Activated T-cell treated with anti-CD3 and anti-CD28 coated beads for 1 hour (primary cell): ENCODE results near the gene TIPARP.
"Not testable (repeated sequence)": the region's sequence is repeated elsewhere in the genome, so short reads cannot be mapped to it uniquely, and the experiment has no call there.

Experiments used
- DNase-seq: peaks from one replicate; pipeline ENCODE4 v3.0.0-alpha.2; 2020; ENCODE audit warnings: low read depth

Gene TIPARP

GRCh38 chr3:156676768-156677479, 2.5 kb downstream of the TIPARP start:
- DNase-seq, result no peak

DNA sequence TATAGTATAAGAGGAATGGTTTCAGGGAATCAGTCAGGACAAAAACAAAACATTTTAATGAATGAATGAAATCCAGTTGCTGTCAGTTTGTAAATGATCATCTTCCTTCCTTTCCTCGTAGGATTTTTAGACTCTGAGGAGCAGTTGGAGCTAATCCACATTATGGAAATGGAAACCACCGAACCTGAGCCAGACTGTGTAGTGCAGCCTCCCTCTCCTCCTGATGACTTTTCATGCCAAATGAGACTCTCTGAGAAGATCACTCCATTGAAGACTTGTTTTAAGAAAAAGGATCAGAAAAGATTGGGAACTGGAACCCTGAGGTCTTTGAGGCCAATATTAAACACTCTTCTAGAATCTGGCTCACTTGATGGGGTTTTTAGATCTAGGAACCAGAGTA, 3.1 kb downstream of the TIPARP start:
- no peak for DNase-seq

- DNase-seq, result no peak
Measured at GRCh38 chr3:156678197-156678596, 3.8 kb downstream of the TIPARP start.

DNA sequence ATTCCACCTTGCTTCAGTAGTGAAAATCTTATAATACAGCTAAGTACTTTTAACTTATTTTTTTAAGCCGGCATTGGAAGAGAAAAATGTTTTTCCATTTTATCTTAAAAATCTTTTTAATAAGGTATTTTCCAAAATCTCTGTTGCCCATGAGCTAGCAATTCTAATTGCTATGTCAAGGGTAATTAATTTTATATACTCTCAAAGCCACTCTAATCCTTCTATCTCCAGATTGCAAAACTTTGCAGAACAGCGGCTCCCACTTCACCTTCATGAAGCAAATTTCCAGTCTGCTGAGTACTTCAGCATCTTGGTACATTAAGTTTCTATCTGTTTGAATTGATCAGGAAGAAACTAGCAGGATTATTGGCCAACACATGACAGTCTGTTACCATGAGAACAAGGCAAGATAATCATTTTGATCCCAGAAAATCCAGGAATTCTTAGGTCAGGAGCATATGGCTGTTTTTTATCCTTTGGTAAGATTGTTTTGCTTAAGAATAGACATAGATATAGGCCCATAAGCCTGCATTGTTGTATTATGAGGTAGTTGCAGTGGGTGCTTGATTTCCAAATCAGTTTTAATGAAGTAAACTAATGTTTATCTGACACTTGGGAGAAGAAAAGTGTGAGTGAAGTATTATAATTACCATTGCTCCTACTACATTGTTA, 6.0 kb downstream of the TIPARP start:
- DNase-seq, result no peak

DNA sequence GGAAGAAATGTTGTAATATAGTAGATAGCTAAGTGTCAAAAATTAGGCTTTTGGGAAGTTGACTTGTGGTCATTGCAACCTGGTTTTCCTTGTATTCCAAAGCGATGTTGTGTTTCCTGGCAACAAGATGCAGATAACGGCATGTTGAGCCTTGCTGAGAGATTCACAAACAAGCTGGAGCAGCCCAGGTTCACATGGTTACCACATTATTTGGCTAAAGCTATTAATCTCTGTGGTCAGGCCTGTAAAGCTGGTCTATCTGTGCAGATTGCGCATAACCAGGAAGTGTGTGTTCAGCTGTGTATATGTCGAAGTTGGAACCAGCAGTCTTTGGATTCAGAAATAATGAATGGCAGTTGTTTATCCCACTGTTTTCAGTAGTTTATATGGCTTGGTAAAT, 6.6 kb downstream of the TIPARP start:
- DNase-seq, result no peak

DNA sequence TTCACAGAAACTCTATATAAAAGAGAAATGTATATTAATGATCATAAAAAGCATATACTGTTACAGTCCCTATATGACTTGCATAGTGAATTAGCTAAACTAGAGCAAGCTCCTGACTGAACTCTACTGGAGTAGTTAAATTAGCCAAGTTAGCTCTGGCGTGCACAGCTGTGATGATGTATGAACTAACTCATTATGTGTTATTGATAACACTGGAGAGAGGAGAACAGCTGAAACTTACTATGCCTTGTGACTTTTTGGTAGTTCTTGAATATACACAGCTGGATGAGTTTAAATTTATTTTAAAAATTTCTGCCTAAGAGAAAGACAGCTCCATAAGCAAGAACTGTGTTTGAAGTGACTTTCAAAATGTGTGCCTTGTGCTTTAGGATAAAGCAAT, 8.1 kb downstream of the TIPARP start:
- DNase-seq, result no peak

GRCh38 chr3:156682963-156683362, 8.6 kb downstream of the TIPARP start:
- DNase-seq, result no peak

DNA sequence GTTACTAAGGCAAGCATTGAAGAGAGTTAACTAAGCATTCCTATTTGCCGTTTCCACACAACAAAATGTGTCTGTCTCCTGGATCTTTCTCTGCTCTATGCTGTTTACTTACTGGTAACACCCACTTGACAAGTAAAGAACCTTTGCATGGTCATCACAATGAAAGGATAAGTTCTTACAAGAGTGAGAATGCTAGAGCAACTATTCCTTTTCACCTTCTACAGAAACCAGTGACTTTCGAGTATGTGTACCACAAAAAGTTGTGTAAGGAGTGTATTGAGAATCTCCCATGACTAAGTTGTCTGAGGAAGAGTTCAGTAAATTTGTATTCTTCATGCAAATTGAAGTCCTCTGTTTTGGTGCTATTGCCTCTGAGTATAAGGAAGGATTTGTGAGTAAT, 10.8 kb downstream of the TIPARP start:
- DNase-seq, result no peak

GRCh38 chr3:156685752-156686151, 11.4 kb downstream of the TIPARP start:
- no peak for DNase-seq

- no peak for DNase-seq
Measured at GRCh38 chr3:156687023-156687422, 12.6 kb downstream of the TIPARP start.

DNA sequence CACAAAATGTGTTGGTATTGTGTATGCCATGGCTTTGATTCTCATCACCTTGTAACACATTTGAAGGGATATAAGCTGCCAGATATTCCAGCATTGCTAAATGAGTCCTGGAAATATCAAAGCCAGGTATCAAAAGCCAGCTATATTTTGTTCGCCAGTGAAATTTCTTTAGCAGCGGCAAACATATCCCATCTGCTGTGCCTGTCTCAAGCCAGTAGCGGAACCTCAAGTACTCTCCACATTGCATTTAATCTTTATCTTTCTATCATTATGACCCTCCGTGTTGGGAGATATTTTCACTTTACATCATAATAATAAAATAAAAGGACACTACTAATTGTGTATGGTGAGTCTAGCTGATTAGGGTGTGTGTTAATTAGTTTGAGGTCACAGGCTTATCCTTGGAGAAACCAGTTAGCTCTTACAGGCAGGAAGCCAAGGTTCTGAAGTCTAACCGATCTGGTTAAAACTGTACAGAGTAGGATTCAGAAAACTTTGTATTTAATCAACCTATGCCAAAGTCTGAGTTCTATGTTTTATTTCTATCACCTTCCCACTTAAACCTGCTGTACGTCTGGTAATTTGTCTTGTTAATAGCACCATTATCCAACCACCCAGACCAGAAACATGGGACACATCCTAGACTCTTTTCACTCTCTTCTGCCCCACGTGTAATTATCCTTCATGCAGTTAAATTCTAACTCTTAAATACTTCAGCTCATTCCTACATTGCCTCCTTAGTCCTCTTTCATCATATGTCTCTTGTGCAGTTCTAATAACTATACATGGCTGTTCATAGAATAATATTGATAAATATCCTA, 14.5 kb downstream of the TIPARP start:
- DNase-seq, result no peak

- no peak for DNase-seq
Measured at GRCh38 chr3:156689608-156690007, 15.2 kb downstream of the TIPARP start.

DNA sequence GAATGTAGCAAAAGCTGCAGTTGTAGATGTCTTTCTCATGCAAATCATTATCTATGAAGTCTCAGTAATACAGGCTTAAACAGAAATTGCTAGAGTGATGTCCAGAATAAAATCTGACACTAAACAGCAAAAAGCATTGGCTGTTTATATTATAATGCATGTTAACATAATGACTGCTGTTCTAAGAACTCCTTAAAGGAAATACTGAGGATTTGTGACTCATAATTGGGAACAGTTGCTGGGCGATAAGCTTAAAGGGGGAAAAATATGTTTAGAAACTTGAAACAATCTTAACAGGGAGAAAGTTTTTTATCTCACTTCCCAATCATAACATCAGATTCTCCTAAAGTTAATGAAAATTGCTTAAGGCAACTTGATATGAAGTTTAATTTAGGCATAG, 17.5 kb downstream of the TIPARP start:
- no peak for DNase-seq

DNA sequence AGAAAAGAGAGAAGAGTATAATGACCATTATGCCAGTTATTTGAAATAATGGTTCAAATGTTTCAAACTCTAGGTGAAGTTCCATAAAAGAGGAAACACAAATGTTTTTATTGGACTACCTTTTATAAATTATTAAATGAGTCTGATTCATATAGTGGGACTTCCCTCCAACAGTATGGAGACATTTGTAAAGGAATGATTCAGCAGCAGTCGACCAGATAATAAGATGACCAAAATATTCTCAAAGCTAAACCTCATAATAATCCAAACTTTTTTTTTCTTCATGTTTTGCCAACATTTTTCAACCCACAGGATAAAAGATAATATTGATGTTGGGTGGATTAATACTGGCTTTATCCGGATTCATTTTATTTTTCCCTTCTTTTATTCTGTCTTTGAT, 18.8 kb downstream of the TIPARP start:
- no peak for DNase-seq

DNA sequence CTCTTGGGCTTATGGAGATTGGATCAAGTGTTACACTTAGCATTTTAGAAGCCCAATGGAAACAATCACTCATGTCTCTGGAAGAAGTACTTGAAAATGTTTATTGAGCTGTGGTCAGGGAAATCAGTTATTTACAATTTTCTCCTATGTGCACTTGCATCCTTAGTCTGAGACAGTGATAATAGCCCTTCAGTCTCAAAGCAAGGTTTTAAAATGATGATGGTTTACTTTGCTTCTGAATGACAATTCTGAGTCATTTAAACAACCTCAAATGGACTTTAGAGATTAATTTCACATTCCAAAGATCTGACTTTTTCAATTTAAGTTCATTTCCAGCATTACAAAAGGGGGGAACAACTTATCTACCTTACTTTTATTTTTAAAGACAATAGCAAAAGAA, 20.1 kb downstream of the TIPARP start:
- no peak for DNase-seq

GRCh38 chr3:156702367-156702766, 28.0 kb downstream of the TIPARP start:
- DNase-seq, result no peak

GRCh38 chr3:156704370-156705036, 30.1 kb downstream of the TIPARP start:
- no peak for DNase-seq

GRCh38 chr3:156705761-156706616, 31.6 kb downstream of the TIPARP start:
- no peak for DNase-seq

- no peak for DNase-seq
Measured at GRCh38 chr3:156707588-156707987, 33.2 kb downstream of the TIPARP start.

- no peak for DNase-seq
Measured at GRCh38 chr3:156710429-156710828, 36.0 kb downstream of the TIPARP start.

DNA sequence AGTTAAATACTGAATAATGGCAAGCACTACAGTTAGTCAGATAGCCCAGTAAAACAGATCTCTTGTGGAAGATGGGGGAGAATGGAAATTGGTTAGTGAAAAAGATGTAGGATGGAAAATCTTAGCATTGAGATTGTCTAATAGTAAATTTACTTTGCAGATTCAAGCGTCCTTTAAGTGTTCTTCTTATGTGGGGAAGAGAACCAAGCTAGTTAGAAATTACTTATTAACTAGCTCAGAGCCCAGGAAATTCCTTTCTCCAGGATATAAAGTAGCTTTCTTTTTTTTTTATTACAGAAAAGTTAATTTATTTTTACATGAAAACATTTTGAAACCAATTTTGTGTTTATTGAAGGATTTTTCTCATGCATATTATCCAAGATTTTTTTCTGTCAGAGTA, 36.7 kb downstream of the TIPARP start:
- DNase-seq, result no peak

GRCh38 chr3:156711944-156712343, 37.6 kb downstream of the TIPARP start:
- DNase-seq, result not testable (repeated sequence)
